ENCODE data around the gene EEFSEC.

The EEFSEC gene

DNA sequence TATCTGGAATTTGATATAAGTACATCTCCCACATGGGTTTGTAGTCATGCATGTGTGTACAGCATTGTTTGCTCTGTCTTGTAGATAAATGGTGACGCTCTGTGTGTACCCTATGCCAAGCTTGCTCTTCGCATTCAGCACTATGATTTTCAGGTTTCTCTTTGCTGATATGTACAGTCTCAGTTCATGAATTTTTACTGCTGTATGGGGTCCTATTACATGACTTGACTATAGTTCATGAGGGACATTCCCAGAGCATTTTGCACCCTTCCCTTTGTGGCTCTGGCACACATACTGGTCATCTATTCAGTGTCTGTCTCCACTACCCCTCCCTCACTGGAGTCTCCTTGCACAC lies 132.7 kb downstream of the EEFSEC start:
- DNase-seq (ENCODE audit: low read depth, low spot score): no peak

DNA sequence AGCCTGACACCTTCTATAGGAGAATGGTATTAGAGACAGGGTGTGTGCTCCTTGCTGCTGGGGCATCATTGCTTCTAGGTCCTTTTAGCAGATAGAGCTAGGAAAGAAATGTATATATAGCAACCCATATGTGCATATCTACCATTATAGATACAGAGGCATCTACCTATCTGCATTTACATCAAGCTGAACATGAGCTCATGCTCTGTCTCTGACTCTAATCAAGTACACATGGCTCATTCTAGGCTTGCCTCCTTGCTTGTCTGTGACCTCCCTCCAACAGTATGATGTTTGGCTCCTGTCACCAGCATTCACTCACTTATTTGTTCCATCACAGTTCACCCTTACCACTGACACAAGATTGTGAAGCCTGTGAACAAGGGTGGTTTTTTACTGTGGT lies 133.4 kb downstream of the EEFSEC start:
- DNase-seq (ENCODE audit: low read depth, low spot score): no peak

DNA sequence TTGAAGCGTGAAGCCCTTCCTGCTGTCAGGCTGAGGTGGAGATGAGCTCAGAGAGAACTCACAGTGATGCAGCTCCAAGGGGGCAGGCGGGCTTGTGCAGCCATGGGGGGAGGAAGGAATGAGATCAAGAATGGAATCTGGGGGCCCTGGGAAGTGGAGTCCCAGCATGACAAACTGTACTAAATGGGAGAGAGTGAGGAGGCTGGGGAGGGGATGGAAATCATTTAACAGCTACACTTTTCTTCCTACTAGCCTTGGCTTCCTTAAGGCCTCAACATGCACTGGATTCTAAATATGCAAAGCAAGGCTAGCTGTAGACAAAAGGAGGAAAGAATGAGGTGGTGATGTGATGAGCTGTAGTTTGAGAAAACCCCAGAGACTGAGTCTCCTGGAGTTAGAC lies 133.9 kb downstream of the EEFSEC start:
- no peak for DNase-seq (ENCODE audit: low read depth, low spot score)

DNA sequence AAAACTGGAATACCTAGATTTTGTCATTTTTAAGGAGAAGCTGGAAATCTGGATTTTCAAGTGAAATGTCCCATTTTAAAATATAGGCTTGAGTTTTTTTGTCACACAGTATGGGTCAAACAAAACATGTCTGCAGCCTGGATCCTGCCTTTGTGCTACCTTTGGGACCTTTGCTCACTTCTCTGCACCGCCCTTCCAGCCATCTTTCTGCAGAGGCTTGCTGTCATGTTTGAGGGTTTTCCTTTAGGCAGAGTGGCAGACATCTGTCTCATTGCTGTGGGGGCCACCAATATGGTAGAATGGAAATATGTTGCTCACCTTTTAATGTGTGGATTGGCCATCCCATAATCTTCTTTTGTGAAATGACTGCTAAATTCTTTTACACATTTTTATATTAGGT lies 136.3 kb downstream of the EEFSEC start:
- no peak for DNase-seq (ENCODE audit: low read depth, low spot score)

DNA sequence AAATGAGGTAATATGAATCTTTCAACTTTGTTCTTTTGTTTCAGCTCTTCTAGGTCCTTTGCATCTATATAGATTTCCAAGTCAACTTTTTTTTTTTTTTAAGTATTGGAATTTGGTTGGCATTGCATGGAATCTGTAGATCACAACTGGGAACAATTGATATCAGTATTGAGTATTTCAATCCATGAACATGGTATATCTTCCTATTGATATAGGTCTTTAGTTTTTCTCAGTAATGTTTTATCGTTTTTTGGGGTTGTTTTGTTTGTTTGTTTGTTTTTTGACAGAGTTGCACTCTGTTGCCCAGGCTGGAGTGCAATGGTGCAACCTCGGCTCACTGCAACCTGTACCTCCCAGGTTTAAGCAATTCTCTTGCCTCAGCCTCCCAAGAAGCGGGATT lies 137.2 kb downstream of the EEFSEC start:
- no peak for DNase-seq (ENCODE audit: low read depth, low spot score)

DNA sequence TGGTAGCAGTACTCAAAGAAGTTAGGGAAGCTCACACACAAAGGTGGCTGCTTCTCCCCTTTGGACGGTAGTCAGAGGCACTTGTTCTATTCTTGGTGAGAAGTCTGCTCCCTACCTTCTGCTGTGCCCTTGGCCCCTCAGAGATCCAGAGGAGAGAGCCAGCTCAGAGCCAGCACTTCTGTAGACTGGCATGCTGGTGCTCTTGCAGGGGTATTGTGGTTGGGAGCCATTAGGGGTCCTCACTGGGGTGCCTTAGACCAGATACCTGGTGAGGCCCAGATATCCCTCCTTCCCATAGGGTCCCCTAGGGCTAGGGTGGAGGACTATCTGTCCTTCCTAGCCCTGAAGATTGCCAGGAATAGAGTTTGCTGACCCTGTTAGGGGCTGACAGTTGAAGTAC lies 140.6 kb downstream of the EEFSEC start:
- DNase-seq (ENCODE audit: low read depth, low spot score): no peak

DNA sequence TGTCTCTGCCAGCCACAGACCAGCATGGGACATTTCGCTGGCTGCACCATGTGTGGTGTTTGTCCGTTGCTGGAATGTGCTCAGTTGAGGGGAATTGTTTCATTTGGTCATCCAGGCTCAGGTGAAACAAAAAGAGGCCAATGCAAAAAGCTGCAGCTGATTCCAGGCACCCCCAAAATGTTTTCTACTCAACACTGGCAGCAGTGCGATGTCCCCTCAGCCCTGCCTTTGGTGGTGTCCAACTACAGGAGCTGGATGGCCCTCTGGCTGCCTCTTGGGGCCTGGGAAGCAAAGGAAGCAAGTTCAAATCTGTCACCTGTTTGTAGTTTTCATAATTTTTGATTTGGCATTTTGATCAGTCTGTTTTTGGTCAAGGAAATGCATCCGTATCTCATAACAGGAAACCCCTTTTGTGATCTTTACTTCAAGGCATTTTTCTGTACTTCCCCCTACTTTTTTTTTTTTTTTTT lies 141.8 kb downstream of the EEFSEC start:
- DNase-seq (ENCODE audit: low read depth, low spot score): no peak

DNA sequence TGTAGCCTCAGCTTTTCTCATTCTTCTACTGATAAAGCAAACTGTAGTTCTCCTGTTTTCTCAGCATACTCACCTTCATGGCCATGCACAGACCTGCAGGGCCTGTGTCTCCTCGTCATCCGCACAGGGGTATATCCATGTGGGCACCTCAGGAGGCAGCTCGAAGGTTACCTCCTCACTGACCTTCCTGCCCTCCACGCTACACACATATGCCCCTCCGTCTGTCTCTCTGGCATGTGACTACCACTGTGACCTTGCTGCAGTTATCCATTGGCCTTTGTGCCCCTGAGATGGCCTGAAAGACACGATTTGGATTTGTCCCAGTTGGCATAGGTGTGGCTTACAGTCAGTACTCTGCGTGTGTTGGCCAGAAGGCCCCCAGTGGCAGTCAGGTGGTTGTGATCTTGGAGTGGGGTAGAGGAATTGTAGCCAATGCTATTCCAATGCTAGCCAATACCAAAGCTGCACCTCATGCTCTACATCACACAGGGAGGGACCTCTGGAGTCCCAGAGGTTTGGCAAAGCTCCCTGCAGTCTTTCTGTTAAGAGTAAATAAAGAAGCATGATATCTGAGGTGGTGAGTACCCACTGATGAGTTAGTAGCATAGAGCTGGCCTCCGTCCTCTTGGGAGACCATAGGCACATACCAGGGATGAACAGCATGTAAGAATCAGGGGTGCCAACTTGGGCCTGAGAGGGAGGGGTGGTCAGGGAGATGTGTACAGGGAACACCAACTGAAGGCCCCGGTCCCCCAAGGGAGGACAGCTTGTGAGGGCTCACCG lies 143.4 kb downstream of the EEFSEC start:
- no peak for DNase-seq (ENCODE audit: low read depth, low spot score)

DNA sequence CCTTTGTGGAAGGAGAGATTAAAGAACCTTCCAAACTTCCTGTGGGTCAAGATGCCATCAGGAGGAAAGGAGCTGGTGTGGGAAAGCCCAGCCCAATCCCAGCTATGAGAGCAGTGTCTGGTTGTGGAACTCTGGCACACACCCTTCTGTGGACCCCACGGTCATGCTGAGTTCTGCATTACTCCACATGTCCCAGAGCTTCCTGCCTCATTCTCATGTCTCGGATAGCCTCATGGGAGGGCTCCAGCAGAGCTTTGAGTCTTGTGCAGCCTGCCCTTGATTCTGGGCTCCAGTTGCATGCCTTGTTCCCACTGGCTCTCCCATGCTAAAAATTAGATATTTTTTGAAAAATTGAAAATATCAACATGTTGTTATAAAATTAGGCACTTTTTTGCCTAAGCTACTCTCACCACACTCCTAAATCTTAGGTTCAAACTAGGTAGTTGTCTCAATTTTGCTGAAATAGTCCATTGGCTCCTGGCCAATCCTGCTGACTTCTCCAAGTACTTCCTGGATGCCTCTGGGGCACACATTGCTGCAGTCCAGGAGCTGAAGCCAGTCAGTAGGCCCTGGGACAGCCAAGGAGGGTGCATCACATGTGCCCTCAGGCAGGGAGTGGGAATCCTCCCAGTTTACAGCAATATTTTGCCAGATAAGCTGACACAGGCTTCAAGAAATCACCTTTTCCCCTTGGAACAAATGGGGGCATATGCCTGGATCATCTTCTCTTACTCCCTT lies 144.3 kb downstream of the EEFSEC start:
- DNase-seq (ENCODE audit: low read depth, low spot score): no peak

DNA sequence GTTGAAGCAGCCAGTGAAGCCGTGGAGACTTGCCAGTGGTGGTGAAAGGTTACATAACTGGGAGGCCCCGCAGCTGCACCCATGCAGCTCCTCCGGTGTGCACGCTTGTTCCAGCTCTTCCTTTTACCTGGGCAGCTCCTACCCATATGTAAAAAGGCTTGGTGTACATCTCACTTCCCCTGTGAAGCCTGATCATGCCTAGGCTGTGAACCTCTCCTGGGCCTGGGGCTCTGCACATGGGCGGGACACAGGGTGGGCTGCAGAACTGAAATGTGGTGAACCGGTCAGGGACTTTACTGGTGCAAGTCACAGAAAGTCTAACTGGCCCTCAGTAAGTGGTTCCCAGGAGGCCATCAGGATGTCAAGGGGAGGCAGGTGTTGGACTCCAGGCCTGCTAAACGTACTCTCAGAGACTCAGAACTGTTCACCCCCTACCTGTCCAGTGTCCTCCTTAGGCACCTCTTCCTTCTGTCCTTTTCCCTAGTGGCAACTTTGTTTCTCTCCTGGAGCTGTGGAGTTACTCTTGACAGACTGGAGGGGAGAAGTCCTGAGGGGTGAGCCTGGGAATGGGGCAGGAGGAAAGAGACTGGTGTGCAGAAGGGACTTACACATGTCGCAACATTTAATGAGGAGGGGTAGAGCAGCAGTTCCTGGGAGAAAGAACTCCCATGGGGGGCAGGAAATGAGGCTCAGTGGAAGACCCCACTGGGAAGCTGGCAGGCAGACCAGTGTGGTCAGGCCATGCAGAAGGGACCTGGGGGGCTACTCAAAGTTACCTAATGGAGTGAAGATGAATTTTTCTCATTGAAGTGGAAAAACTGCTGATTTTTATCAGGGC lies 148.1 kb downstream of the EEFSEC start:
- no peak for DNase-seq (ENCODE audit: low read depth, low spot score)

DNA sequence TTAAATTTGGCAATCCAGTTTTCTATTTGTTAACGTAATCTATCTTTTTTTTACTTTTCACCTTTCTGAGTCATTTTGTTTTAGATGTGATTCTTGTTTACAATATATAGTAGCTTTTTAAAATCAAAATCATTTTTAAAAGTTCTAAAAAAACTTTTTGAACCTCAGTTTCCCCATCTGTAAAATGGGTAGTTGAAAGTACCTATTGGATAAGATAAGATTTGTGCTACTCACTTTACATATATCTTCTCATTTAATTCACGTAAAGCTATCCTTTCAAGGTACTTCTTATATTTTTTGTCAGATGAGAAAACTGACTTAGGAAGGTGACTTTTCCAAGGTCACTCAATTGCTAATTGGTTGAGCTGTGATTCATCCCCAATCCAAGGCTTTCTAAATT lies 153.2 kb downstream of the EEFSEC start:
- DNase-seq (ENCODE audit: low read depth, low spot score): no peak

DNA sequence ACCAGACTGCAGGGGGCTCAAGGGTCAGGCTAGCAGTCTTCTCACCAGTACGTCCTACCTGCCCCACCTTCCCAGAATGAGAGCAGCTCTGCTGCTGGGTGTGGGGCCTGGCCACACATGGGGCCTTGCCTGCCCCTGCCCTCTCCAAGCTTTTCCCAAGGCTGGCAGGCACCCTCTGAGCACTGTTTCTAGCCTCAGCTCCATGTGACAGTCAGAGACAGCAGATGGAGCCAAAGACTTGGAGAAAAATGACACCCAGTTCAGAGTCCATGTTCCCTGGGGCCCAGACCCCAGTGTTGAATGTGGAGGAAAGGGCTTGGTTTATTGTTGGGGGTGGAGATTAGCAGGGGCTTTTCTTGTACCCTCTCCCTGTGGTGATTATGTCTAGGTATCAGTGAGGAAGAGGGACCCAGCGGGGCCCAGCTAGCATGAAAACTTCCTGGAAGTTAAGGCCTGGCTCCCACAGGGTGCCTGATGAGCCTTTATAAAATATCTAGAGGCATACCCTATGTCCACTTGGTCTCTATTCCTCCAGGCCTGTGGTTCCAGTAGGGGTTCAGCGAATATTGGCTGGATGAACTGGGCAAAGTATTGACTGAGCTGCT lies 153.8 kb downstream of the EEFSEC start:
- DNase-seq (ENCODE audit: low read depth, low spot score): no peak

DNA sequence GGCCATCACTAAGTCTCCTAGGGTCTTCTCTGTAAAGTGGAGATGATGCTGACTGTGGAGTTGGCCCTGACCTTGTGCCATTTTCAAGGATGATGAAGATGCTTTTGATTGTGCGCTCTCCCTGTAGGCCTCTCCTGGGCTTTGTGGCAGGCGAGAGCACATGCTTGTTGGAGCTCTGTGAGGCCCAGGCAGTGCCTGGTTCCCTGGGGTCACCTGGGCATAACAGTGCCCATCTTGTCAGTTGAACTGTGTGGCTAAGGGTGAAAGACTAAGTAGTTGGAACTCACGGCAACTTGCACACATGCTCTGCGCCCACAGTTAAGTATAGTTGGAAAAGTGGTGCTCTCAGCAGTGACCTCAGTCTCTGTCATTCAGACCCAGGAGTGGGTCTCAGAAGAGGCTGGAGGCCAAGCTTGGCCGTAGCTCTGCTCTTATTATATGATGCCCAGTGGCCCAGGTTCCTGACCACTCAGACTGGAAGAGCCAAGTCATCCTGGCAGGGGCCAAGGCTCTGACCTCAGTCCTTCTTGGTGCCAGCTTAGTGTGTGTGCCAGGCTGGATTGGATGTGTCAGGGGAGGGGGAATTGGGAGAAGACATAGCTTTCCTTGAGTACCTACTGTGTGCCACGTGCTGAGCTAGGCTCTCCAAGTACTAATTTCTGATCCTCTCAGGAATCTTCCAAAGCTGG lies 154.6 kb downstream of the EEFSEC start:
- DNase-seq (ENCODE audit: low read depth, low spot score): no peak

DNA sequence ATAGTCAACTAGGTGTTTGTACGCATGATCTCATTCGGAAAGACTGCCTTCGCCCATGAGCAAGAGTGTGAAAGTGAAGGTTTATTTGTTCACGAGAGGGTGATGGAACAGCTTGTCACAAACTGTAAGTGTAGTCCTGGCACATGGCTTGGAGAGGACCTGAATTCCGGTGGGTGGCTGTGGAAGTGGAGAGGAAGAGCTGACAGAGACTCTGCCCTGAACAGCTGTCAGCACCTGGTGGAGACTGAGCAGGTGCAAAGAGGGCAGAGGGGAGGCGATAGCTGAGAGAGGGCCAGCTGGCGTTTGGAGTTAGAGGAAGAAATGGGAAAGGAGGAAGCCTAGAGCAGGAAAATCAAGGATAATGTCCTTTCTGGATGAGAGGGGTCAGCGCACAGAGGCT lies 155.7 kb downstream of the EEFSEC start:
- no peak for DNase-seq (ENCODE audit: low read depth, low spot score)

DNA sequence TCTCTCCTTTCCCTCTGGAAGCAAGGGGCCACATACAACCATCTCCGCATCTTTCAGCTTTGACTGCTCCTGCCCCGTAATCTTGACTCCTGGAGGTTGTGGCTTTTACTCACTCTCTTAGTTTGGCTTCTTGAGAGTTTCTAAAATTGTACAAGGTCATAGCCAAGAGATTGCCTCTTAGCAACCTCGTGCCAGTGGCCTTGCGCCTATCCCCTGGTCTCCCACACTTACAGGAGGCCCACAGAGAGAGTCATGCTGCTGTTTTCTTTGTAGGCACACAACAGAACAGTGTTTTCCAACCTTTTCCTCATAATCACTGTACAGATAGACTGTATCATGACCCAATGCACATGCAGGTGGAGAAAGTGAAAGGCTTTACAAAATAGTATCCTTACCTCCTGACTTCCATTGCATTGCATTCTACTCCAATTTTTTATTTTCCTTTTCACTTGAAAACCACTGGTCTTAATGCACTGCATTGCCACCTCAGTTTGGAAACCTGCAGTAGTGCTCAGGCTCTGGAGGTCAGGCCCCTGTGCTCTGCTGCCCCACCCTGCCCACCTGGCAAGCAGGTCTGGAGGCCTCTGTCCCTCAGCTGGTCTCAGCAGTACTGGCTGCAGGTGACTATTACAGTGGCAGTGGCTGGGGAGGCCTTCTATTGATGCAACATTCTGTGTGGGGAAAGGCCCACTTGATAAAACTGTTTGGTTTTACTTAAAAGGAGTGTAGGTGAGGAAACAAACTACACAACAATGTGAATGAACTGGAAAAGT lies 157.2 kb downstream of the EEFSEC start:
- no peak for DNase-seq (ENCODE audit: low read depth, low spot score)

DNA sequence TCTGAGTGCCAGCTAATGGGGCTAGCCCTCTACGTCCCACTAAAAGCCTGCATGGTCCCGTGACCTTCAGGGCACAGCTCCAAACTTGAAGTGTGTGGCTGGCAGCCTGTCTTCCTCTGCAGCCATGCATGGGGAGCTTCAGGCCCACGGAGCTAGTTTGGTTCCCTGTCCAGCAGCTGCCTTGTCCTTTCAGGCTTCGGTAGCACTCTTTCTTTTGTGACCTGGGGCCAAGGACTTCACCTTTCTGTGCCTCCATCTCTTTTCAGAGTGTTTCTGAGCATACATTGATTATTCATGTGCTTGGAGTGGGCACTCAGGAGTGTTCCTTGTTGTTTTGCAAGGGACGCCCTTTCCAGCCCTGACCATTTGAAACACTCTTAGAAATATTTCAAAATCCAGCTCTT lies 158.2 kb downstream of the EEFSEC start:
- DNase-seq (ENCODE audit: low read depth, low spot score): no peak

DNA sequence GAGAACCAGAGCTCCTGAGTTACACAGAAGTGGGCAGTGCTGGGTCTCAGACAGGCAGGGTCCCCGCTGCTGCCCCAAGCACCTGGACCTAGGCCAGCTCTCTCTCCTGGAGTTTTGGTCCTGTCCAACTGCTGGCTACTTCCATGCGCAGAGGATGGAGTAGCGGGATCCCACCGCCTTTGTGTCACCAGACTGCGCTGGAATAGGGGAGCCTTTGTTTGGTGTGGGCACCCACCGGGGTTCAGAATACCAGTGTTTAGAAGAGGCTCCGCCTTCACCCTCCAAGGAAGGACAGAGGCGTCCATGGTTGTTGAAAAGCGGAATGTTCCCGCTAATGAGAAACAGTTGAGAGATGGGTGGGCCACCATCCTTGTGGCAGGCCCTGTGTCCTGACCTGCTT lies 159.0 kb downstream of the EEFSEC start:
- DNase-seq (ENCODE audit: low read depth, low spot score): no peak

DNA sequence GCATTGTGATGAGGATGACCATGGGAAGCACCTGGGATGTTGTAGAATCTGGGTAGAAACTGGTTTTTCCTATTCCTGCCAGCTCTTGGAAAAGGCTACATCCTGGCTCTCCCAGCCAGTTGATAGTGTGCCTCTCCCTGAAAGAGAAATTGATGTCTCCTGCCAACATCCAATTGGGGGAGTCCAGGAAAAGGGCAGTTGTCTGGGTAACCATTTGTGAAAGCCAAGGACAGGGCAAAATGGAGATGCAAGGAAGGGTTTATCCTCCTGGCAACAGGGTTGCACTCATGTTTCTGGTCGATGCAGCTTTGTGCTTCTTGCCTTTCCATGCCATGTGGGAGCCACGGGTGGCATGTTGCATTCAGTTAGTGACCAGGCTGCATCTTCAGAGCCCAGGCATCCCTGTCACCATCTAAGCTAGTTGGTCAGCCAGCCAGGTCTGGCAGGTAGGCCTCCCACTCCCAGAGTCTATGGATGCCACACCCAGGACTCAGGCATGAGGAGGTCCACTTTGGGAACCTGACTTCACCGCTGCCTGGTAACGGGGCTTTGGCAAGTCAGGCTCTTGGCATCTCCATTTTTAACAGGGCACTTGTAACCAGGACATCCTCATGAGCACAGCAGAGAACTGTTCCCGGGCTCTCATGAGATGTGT lies 159.9 kb downstream of the EEFSEC start:
- no peak for DNase-seq (ENCODE audit: low read depth, low spot score)

DNA sequence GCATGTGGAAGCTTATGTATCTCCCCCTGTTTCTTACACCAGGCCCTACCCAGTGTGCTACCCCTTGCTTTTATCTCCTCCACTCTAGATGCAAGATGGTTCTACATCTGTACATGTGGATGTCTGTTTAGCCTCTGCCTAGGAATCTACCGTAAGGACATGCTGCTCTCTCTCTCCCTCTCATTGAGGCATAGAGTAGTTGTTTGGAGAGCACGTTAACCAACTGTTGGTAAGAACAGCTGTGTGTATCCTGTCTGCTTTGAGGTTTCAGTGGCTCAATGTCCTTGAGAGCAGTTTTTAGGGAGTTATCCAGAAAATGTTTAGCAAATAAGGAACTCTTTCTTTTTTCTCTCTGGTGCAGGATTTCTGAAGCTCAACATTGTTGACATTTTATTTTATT lies 160.7 kb downstream of the EEFSEC start:
- no peak for DNase-seq (ENCODE audit: low read depth, low spot score)

DNA sequence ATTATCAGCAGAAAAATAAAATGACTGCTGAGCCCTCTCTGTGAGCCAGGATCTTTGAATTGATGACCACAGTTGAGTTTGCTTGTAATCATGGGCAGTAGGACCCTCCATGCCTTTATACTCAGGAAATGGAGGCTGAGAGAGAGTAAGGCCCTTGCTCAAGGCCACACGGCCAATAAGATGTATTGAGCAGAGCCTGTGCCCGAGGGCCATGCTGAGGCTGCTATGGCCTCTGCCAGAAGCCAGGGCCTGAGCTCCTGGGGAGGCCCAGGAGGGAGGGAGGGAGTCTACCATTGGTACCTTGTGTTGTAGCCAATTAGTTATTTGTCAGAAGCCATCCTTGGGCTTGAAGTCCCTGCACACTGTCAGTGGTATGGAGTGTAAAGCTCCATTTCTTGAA lies 162.0 kb downstream of the EEFSEC start:
- no peak for DNase-seq (ENCODE audit: low read depth, low spot score)

All from activated naive CD8-positive, alpha-beta T cell treated with anti-CD3 and anti-CD28 coated beads, Interleukin-2, amount 50 U/mL, for 16 hours (primary cell).